Cardiac septum (tissue), 1 donor: ENCODE measurements around the gene NEDD4L. TPM values are rescaled to one million over a fixed set of nuclear protein-coding genes. Genes with fewer than 3 reads are reported as not detected.

Experiments used
- DNase-seq: peaks from one replicate; pipeline ENCODE4 v3.0.0-alpha.2; 2020; ENCODE audit warnings: low spot score
- intact Hi-C: fragments of 100-400 bp; cut with DNase I; formaldehyde crosslinking; loops from one replicate; pipeline ENCODE4 v1.14.0; 2022
- total RNA-seq: library from RNA; stranded (reverse); fragmentation: NEBNext Ultra II Directional; extraction: Animal tissue kit (Norgen Biotek cat#: 25700); gene quantifications from one replicate; pipeline ENCODE4 v1.2.1, GENCODE V29; 2021
- donor health status: DM: no; HTN: no; CAD: no.

NEDD4L gene
- total RNA-seq, 1 donor from 2014 or later: 49.3 TPM

DNA sequence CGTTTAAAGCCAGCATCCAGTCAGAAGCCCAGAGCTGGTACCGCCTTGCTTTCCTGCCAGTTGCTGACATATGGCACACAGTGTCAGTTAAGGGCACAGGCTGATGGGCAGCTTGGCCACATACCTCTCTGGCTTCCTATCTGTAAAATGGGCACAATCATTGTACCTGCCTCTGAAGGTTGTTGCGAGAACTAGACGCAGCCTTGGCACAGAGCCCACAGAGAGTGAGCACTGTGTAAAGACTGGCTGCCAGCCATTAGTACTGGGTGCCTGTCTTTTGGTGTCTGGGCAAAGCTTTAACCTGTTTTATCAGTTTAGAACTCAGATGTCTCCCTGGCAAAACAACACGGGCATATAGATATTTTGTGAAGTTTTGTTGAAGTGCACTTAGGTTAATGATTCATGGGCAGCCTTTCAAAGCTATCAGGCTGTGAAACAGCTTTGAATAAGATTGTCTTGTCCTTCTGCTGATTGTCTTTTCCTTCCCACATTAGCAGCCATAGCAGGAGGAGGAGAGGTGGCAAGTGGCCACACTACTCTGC lies 269.5 kb downstream of the NEDD4L start:
- intact Hi-C loops: no loop called here
- DNase-seq: no peak

DNA sequence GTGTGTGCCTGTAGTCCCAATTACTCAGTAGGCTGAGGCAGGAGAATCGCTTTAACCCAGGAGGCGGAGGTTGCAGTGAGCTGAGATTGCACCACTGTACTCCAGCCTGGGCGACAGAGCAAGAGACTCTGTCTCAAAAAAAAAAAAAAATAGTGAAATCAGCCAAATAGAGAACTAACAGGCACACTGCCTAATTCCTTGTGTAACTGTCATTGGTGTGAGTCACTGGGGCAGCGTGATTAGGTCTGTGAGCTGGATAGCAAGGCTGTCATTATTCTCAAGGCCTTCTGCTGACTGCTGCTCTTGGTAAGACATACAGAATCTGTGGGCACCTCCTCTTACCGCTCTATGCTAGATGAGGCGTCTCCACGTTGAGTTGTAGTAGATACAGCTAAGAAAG lies 270.3 kb downstream of the NEDD4L start:
- no peak for DNase-seq
- intact Hi-C loops: no loop called here

DNA sequence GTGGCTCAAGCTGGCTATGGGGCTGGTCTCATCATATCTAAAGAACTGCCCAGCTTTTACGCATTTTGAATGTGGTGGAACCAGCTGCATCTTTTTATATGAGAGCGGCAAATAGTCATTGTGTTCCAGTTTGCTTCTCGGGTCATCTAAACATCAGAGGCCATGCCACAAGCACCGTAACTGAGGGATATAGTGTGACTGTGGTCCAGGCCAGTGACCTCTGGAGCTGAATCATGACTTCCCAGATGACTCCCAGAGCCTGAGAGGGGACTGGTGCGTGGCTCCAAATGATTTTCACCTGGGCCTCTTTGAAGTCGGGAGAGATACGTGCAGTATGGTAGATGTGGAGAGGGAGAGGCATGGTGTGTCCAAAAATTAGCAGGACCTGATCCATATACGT lies 271.0 kb downstream of the NEDD4L start:
- intact Hi-C loops: no loop called here
- no peak for DNase-seq

DNA sequence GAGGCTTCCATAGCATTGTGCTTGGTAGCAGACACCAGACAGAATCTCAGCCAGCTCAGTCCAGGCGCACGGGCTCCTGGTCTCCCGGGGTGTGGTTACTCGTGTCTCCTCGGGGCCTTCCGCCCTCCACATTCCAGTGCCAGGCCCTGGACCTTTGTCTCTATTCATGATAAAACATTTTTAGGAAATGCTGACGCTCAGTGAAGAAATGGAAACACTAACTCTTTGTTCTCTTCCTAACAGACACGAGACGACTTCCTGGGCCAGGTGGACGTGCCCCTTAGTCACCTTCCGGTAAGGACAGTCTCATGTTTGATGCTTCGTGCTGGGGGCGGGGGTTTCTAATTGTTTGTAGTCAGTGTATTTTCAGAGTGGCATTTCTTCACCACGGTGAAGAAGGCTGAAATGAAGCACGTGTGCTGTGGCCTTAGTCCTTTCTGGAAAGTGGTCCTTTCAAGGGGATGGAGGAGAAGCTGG lies 271.8 kb downstream of the NEDD4L start:
- intact Hi-C loops: loop anchor here (2.0 kb wide), 1 partner anchor 59 kb away; no protein-coding TSS in a partner anchor
- peak; percentile 79 for DNase-seq

DNA sequence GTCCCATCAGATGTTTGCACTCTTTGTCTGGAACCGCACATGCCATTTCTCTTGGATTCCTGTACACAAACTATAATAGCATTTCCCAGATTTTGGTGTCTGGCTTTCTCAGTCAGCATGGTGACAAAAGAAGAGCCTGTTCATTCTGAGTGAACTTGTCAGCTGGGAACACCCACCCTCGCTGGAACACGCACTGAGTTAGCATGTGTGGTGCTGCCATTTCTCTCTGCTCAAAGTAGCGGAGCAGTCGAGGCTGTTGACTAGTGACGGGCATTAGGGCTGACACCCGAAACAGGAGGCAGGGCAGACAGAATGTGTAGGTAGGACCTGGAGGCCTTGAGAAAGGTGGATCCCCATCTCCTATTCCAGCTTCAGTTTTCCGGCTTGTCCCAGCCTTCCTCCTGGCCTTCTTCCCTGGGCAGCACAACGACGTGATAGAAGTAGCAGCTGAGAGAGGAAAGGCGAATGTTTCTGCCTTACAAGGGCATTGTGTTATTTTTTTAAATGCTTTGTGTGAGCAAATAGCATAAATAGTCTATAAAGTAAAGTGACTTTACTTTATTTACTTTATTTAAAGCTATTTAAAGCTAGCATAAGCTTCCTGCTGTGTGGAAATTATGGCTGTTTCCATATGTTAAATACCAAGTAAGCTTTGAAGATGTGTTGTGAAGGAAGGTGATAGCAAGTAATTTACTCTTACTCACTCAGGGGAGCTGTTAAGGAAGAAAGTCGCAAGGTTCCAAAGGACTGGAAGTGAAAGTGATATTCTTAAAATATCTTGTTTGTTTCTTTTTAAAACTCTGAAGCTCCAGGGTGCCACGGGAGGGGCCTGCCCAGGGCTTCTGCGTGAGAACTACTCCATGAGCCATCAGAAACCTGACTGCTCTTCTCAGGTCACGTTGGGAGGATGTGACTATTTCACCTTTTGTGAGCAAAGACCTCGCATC lies 272.6 kb downstream of the NEDD4L start:
- DNase-seq: no peak
- intact Hi-C loops: loop anchor here (2.0 kb wide), 1 partner anchor 60 kb away; no protein-coding TSS in a partner anchor

DNA sequence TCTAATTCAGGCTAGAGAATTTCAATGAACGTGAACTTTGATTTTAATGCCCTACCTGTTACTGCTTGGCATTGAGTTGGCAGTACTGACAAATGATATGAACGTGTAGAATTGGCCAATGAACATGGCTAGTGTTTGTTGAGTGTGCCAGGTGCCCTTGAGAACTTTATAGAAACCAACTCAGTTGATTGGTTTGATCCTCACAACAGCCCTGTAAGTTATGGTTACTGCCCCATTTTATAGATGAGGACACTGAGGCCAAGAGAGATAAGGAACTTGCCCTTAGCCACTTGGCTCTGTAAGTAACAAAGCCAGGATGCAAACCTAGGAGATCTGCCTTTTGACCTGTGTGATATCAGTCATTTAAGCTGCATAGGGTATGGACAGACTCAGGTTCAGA lies 275.7 kb downstream of the NEDD4L start:
- no peak for DNase-seq
- intact Hi-C loops: loop anchor here (5.0 to 10.0 kb wide), 4 partner anchors 127 to 445 kb away; partner anchors contain the start of gene NEDD4L

DNA sequence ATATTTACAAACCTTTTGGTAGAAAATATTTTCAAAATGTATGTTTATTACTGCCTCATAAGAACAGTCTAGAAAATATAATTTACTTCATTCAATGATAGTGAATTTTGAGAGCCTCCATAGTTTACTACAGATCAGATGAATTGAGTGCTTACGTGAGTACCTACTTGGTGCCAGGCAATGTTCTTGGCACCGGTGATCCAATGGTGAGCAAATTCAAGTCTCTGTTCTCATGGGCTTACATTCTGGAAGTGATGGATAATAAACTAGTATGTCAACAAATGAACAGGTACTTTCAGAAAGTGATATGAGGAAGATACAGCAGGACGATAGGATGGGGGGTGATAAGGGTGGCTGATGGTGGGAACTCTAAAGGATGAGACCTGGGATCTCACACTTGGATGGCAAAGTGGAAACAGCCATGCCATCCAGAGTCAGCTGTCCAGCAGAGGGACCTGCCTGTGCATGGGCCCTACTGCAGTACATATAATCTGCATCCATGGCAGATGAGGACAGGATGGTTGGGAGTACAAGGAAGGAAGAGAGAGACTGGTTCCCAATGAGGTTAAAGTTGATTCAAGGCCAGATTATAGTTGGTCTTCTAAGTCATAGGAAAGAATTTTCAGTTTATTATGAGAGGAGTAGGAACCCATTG lies 277.0 kb downstream of the NEDD4L start:
- intact Hi-C loops: loop anchor here (5.0 to 10.0 kb wide), 4 partner anchors 129 to 446 kb away; partner anchors contain the start of gene NEDD4L
- no peak for DNase-seq

DNA sequence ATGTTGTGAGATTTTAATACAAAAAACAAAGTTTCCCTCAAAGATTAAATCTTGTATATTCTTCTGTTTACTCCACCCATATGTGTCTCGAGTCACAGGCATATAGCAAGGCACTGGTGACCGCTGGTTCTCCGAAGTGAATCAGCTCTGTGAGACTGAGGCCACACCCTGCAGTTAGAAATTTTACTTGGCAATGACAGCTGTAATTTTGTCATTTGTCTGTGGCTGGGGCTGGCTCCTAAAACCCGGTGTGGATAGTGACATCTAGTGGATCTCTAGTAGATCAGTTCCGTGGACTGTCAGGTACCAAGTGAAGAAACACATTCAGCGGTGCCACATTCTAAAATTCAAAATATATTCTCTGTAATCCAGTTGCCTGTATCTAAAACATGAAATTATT lies 278.0 kb downstream of the NEDD4L start:
- no peak for DNase-seq
- intact Hi-C loops: loop anchor here (5.0 to 10.0 kb wide), 4 partner anchors 130 to 447 kb away; partner anchors contain the start of gene NEDD4L

DNA sequence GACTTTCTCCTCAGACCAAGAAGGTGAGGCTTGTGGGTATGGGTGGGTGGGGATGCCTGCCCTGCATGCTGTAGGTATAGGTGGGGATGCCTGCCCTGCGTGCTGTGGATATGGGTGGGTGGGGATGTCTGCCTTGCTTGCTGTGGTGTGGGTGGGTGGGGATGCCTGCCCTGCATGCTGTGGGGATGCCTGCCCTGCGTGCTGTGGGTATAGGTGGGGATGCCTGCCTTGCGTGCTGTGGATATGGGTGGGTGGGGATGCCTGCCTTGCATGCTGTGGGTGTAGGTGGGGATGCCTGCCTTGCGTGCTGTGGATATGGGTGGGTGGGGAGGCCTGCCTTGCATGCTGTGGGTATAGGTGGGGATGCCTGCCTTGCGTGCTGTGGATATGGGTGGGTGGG lies 278.4 kb downstream of the NEDD4L start:
- no peak for DNase-seq

DNA sequence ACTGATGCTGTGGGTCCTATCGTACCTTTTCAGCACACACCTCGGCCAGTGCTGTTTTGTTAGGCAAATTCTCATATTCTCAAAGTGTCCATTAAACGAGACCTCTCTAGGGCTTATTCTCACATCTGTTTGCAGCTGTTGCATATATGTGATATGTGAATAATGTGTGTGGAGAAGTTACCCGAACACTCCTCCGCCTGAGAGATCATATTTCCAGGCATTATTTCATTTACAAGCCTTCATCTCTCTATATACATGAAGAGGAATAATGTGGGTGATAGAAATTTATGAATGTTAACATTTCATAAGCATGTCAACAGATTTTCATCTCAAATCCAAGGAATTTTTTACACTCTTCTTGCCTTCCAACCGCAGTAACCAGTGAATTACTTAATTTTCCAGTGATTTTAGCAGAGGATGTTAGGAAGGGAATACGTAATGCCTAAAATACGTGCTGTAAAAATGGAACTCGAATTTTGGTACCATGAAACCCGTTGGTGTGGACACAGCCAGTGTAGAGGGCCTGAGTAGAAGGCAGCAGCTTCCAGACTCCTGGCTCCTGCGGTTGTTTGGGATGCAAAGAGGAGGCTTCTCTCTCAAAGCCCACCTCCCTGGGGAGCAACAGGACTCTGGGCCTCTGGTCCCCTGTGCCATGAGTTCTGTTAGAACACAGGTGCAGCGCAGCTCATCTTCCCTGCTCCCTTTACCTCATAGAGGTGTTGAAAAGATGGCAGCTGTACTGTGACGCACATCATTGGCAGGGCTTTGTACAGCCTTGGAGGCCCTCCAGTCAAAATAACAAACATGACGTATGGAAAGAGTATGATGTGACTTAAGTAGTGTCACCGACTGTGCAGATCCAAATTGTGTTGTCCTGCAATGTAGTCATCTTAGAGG lies 280.1 kb downstream of the NEDD4L start:
- DNase-seq: no peak
- intact Hi-C loops: loop anchor here (5.0 to 10.0 kb wide), 4 partner anchors 132 to 449 kb away; partner anchors contain the start of gene NEDD4L

More for the DNA sequence above, 278.4 kb downstream of the NEDD4L start:
- intact Hi-C loops: loop anchor here (5.0 to 10.0 kb wide), 4 partner anchors 130 to 448 kb away; partner anchors contain the start of gene NEDD4L

DNA sequence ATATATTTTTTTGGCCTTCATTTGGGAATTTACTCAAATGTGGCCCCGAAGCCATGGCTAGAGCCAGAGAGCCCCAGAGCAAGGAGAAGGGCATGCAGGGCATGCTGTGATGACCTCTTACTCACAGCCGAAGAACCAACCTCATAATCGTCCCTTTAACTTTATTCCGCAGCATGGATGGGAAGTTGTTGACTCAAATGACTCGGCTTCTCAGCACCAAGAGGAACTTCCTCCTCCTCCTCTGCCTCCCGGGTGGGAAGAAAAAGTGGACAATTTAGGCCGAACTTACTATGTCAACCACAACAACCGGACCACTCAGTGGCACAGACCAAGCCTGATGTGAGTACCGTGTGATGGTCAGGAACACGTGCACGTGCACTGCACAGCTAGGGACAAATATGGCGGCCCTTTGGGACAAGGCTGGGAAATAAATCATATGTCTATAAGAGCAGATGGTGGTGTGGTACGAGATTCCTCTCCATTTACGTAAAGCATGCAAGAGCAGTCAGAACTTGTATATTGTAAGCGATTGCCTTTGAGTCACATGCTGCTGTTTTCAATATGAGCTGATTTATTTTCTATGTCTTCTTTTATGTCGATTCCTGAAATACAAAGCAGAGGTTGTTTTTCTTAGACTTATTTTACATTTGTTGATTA lies 280.9 kb downstream of the NEDD4L start:
- intact Hi-C loops: loop anchor here (5.0 to 10.0 kb wide), 4 partner anchors 133 to 450 kb away; partner anchors contain the start of gene NEDD4L
- DNase-seq: no peak

DNA sequence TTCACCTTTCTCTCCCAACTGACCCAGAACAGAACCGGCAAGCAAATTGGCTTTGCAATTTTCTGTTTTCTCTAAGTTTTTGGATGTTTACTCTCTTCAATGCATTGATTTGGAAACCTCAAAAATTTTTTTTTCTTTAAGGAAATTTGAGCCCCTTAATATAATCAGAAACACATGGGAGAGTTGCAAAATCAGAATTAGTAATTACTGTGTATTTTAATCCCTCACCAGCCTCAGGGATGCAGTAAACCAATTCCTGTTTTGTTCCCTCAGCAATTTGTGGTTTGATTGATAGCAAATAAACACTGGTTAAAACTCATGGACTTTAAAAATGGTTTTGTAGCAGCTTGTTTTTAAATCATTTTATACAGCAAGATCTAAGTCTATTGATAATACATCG lies 281.5 kb downstream of the NEDD4L start:
- no peak for DNase-seq
- intact Hi-C loops: loop anchor here (10.0 kb wide), 1 partner anchor 451 kb away; no protein-coding TSS in a partner anchor

DNA sequence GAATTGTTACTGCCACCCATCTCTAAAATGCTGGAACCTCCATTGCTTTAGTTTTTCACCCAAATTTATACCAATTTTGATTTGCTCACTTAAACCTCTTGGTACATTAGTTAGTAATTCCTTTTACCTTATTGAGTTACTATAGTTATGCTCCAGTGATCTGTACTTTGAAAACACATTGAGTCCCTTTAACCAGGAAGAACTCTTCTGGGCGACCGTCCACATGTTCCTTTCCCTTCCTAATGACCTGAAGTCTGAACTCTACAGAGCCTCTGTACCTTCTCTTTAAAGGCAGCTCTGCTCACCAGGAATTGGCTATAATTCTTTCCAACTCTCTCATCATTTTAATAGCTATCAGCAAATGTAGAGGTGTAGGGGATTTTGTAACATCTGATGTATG lies 290.0 kb downstream of the NEDD4L start:
- DNase-seq: no peak
- intact Hi-C loops: loop anchor here (10.0 kb wide), 1 partner anchor 161 kb away; no protein-coding TSS in a partner anchor

DNA sequence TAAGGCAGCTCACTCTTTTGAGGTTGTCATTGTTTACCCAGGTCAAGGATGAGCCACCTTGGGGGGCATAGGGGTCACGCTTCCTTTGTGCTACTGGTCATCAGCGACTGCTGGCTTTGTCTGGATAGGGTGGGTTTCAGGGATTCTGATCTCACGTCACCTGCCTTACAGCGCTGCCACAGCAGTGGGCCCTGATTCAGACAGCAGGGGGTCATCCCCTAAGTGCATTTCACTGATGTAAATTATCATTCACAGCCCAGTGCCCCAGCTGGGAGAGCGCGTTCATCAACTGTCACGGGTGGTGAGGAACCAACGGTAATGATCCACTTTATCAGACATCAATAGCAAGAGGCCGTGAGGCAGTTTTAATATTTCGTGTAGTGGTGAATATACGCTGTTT lies 291.2 kb downstream of the NEDD4L start:
- intact Hi-C loops: loop anchor here (10.0 kb wide), 1 partner anchor 160 kb away; no protein-coding TSS in a partner anchor
- no peak for DNase-seq

DNA sequence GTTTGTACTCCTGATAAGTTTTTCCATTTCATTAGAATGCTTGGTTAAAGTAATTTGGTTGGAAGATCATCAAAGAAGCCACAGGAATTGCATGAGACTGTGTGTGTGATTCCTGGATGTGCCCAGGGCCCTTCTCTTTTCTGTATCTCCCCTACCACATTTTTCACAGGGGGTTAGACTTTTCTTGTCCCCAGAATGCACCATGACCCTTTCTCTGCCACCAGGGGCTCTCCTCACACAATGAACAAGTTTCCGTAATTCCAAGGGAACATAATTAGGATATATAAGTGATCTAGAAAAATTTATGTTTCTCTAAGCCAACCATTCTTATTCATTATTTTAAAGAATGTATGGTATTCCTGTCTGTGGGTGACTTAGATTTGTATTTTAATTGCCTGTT lies 291.8 kb downstream of the NEDD4L start:
- DNase-seq: no peak
- intact Hi-C loops: loop anchor here (10.0 kb wide), 1 partner anchor 159 kb away; no protein-coding TSS in a partner anchor

DNA sequence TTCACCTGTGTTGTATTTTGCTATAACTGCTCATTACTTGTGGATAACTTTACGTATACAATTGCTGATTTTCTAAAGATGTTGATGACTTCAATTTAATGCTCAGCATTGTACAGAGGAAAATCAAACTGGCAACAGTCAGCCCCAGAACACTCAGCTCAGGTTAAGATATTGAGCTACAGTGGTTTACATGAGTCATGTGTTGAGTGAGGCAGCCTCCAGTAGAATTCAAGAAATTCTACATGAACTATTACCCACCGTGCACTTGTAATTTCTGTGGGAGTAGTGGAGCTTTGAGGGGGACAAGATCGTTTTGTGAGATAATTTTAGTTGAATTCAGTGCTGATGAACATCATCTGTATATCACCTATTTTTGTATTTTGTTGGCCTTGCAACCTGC lies 292.6 kb downstream of the NEDD4L start:
- intact Hi-C loops: loop anchor here (10.0 kb wide), 1 partner anchor 158 kb away; no protein-coding TSS in a partner anchor
- no peak for DNase-seq

DNA sequence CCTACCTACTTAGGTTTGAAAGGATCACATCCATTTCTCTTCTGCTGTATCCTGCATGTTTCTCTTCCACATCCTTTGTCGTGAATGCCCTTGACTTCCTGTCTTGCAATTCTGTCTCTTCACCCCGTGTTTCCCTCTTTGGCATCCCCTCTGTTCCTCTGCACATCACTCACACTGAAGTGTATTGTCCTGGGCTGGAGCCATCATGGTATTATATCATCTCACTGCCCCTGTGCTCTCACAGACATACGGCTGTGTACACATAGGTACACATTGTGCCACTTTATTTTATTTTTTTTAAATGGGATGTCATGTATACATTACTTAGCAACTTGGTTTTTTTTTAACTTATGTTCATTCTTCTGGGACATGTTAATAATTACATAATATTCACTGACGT lies 293.3 kb downstream of the NEDD4L start:
- intact Hi-C loops: loop anchor here (10.0 kb wide), 1 partner anchor 158 kb away; no protein-coding TSS in a partner anchor
- no peak for DNase-seq

DNA sequence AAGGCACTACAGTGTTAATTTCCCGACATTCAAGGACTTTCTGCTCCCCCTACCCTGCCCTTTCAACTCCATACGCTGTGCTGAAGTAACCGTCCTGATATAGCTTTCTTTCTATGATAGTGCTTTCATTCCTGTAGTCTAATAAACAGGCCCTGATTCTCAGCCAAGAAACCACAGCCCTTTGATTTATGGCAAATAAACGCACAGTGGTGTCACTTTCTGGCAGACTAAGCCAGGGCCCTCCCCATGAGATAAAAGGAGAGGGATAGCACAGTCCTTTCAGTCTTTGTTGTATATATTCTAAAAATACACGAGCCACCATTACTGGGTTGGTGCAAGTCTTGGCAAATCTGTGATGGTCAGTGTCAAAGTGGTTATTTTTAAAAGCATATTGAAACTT lies 293.7 kb downstream of the NEDD4L start:
- no peak for DNase-seq
- intact Hi-C loops: loop anchor here (10.0 kb wide), 1 partner anchor 157 kb away; no protein-coding TSS in a partner anchor
